ENCODE data around the gene TTC33. TPM values are rescaled to one million over a fixed set of nuclear protein-coding genes. Genes with fewer than 3 reads are reported as not detected.

The TTC33 gene
- total RNA-seq, 1 donor from 2014 or later, result 16.2 TPM

DNA sequence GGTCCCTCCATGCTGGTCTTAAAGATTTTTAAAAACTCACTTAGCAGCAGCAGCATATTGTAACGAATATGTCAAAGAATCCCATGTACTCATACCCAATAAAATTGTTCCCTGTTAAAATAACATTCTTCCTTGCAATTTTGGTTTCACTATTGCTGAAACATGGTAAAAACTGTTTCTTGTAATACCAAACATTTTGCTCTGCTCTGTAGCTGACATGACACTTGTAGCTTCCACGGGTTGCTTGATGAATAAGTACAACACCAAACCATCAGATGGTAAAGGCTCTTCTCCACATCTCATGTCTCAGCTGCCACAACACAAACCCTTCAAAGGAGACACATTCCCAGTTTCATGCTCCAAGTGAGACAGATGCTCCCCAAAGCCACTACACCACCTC, 256.8 kb downstream of the TTC33 start:
- intact Hi-C loops (cut with micrococcal nuclease), result no loop called here

DNA sequence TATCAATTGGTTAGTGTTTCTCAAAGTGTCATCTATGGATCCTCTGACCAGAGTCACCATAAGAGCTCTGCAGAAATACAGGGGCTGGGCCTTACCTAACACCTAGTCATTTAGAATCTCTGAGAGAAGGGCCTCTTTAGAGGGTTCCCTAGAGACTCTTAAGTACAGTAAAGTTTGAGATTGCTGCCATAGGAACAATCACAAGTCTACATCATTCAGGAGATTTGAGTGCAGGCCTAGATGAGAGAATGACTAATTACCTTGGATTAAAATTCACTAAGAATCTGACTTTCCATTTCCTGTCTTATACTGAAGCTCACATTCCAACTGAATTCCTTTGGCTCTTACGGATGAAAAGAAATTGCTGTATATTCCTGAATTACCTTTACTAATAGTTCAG, 258.2 kb downstream of the TTC33 start:
- intact Hi-C loops (cut with micrococcal nuclease), result no loop called here

DNA sequence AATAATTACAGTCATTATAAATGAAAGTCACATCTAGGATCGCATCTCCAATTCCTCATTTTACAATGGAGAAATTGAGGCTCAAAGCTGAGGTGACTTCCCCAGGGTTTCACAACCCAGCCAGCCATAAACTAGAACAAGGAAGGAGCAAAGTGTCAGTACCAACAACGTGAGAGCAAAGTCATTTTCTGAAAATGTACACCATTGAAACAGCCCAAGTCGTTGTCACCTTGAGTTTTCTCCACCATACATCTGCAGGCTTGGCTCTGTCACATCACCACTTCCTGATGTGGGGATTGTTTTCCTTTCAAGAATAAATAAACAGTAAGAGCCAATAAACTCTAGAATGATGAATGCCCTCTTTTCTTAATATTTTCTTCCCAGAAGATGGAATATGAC, 260.5 kb downstream of the TTC33 start:
- intact Hi-C loops (cut with micrococcal nuclease), result no loop called here

DNA sequence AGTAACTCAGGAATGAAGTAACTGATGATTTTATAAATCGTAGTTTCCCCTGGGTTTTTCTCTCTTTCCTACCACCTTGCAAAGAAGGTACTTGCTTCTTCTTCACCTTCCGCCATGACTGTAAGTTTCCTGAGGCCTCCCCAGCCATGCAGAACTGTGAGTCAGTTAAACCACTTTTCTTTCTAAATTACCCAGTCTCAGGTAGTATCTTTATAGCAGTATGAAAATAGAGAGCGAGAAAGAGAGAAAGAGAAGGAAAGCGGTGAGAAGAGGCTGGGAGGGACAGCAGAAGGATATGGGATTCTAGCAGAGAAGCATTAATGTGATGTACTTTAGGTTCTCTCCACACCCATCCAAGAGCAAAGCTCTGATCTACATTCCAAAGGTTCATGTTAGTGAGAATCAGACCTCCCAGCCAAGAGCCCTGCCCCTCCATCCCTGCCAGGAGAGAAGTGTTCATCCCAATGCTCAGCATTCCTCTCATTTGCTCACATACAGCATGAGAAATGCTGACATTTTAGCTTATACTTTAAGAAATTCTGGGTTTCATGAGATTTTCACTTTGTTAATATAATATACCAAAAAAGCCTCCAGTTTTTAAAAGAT, 261.0 kb downstream of the TTC33 start:
- intact Hi-C loops (cut with micrococcal nuclease), result no loop called here

DNA sequence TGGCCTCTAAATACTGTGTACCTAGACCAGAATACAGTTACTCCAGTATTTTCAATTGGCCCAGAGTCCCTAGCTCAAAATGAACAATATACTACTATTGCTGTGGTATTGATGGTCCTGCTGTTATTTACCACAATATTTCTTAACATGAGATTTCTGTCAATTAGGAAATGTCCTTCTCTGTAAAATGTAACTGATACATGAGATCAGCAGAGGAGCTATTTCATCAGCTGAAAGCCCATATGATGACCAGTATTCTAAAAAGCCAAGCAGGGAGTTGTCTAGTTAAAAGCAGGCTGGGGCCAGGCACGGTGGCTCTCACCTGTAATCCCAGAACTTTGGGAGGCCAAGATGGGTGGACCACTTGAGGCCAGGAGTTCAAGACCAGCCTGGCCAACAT, 263.7 kb downstream of the TTC33 start:
- intact Hi-C loops (cut with micrococcal nuclease), result no loop called here

- intact Hi-C loops (cut with micrococcal nuclease), result no loop called here
Measured at GRCh38 chr5:40491644-40492043, 264.1 kb downstream of the TTC33 start.

DNA sequence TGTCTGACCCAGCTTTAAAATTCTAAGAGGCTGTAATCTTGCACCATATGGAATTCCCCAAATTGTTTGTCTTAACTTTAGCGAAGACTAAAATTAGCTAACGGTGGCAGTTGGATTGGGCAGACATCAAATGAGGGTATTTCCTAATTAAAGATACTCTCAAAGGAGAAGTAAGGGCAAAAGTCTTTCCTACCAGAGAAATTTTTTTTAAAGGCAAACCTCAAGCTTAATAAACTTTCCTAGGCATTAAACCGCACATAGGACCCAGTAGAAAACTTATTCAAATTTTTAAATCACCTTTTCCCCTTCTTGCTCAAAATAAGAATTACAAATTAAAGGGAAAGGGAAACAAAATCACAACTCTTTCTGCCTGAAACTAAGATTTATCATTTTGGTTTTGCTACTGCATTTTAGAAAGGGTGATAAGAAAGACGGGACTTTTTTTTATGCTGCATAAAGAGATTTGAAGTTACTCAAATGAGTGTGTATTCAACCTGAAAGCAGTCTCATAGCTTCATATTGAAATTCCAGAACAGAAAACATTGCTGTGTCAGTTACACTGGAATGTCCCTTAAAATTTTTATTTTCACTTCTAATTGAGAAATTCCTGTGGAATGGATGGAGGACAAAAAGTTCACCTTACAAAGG, 265.2 kb downstream of the TTC33 start:
- intact Hi-C loops (cut with micrococcal nuclease), result no loop called here

GRCh38 chr5:40489421-40489820, 266.3 kb downstream of the TTC33 start:
- intact Hi-C loops (cut with micrococcal nuclease), result loop anchor here (5.0 kb wide), 1 partner anchor 248 kb away; no protein-coding TSS in a partner anchor

DNA sequence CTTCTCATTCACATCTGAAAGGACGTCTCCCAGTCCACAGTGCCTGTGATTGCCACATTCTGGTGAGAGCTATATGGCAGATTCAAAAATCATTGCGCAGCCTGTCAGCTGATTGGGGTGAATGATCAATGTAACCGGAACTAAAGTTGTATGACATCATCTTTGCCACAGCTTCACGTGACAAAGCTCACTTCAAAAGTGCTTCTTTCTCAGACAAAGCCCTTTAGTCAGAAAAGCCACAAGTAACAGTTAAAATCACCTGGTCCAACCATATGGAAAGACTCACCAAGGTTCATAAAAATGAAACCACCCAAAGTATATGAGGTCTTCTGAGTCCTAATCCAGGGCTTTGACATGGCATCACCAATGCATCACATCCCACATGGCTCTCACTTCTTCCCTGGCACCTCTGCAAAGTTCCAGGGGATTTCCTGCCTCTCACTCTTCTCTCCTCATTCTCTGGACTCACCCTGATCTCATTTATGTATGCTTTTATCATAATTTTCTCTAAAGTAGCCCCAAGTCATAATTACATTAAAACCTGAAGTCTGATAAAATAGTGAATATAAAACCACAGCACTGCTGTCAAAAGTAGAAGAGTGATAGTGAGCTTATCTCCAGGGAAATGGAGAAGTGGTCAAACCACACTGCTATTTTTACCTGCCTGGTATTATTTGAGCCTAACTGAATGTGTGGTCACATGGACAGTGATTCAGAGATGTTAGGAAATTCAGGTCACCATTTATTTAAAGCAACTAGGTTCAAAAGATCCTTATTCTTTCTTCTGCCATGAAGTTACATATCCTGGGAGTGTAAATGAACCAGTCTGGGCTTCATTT, 269.1 kb downstream of the TTC33 start:
- intact Hi-C loops (cut with micrococcal nuclease), result loop anchor here (1.0 to 5.0 kb wide), 7 partner anchors 16 to 251 kb away; partner anchors contain the start of gene PTGER4

DNA sequence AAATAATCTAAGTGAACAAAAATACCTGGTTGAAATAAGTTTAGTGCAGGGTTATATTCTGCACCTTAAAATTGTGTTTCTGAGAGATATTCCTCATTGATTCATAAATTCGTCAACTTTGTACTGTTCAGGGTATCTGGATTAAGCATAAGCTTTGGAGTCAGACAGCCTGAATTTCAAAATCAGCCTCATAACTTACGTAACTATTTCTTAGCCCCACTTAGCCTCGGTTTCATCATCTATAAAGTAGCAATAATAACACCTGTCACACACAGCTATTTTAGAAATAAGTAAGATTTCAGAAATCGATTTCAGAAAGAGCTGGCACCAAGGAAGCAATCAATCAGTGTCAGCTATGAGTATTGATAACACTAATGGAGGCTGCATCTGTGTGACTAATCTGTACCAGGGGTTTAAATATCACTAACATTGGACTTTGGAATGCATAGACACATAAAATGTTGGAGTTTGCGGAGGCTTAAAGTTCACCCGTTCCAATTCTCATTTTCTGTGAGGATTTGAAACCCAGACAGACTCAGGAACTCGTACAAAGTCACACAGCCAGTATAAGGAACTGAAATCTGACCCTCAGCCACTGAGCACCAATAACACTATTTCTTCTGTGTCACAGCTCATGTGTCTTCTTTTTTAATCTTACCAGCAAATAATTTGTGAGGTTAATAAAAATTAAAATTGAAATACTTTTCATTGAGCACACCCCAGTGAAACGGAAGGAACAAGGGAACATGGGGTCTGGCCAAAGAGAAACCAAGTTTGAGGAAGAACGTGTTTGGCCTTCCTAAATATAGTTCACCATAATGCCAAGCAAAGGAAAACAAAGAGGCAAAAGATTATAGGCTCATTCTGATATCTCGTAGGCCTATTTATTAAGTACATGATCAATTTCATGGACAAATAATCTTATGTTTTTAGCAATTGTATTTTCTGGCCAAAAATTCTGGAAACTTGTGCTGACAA, 270.5 kb downstream of the TTC33 start:
- intact Hi-C loops (cut with micrococcal nuclease), result loop anchor here (5.0 kb wide), 1 partner anchor 252 kb away; no protein-coding TSS in a partner anchor

GRCh38 chr5:40484495-40484894, 271.3 kb downstream of the TTC33 start:
- intact Hi-C loops (cut with micrococcal nuclease), result no loop called here

DNA sequence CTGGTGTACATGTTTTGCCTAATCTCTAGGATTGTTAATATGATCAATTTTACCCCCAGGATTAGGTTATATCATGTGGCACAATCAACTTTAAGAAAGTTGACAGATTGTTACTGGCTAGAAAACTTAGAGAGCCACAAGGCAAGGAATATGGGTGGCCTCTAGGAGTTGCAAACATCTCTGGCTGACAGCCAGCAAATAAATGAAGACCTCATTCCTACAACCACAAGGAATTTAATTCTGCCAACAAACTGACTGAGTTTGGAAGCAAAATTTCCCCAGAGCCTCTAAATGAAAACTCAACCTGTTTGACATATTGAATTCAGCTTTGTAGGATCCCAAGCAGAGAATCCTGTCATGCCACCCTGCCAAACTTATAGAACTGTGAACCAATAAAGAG, 272.4 kb downstream of the TTC33 start:
- intact Hi-C loops (cut with micrococcal nuclease), result no loop called here

- intact Hi-C loops (cut with micrococcal nuclease), result no loop called here
Measured at GRCh38 chr5:40481241-40481640, 274.5 kb downstream of the TTC33 start.

DNA sequence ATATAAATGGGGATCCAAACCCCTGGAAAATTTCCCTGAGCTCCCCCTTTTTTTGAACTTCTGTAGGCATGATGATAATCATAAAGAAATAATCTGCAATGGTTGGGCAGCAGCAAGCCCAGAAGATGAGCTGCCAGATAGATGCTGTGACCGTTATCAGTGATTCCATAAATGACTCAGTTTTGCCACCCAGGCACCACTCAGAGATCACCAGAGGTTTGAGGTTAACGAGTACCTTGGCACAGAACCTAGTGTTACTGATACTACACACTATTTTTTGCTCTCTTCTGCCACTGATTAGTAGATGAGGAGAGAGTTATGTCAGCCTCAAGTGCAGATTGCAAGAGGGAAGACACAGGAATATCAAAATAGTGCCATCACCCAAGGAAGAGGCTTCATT, 275.4 kb downstream of the TTC33 start:
- intact Hi-C loops (cut with micrococcal nuclease), result no loop called here

DNA sequence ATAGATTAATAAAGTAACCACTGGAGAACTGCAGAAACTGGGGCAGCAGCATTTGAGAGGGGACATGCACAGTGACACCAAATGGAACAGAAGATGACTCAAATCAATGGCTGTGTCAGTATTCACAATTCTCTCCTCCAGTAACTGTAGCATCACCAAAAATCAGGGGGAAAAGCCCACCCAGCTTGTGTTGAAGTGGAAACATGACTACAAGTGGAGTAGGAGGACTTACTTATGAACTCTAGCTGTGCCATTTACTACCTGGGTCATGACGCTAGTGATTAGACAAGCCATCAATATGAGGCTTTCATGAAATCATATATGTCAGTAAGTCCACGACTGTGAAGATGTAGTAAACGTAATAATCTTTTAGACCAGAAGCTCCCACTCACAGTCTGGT, 275.8 kb downstream of the TTC33 start:
- intact Hi-C loops (cut with micrococcal nuclease), result no loop called here

GRCh38 chr5:40478766-40479165, 277.0 kb downstream of the TTC33 start:
- intact Hi-C loops (cut with micrococcal nuclease), result no loop called here

DNA sequence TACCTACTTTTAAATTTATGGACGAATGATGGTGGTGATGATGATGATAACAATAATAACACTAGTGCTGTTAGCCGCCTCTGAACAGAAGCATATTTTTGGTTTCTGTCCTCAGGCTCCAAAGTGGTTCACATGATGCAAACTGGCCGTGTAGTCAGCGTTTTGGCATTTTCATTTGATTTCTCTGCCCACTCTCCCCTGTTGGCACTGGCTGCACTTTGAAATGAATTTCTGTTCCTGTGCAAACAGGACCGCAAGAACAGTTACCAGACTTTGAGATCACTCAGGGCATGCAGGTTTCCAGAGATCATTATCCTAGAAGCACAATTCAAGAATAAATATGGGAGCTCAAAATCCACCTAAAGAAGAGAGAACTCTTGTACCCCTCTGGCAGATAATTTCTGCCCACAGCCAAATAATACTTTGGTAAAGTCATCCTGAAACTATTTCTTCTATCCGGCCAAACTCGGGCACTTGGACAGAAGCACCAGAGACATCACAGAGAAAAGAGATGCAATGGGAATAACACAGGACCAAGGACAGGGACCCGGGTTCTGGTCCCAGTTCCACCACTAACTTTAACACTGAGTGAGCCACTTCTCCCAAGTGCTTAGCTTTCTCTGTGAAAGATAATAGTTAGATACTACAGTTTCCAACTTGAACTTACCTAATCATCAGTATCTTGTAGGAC, 277.8 kb downstream of the TTC33 start:
- intact Hi-C loops (cut with micrococcal nuclease), result no loop called here

DNA sequence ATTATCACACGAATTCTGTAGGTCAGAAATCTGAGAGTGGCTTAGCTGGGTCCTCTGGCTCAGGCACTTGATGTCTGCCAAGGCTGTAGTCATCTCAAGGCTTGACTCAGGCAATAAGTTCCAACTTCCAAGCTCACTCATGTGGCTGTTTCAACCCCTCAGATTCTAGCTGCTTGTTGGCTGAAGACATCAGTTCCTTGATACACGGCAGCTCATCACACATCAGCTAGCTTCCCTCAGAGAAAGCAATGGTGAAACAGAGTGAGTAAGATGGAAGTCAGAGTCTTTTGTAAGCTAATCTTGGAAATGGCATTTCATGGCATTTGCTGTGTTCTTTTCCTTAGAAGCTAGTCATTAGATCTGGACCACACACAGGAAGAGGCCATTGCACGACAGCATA, 280.2 kb downstream of the TTC33 start:
- intact Hi-C loops (cut with micrococcal nuclease), result no loop called here

DNA sequence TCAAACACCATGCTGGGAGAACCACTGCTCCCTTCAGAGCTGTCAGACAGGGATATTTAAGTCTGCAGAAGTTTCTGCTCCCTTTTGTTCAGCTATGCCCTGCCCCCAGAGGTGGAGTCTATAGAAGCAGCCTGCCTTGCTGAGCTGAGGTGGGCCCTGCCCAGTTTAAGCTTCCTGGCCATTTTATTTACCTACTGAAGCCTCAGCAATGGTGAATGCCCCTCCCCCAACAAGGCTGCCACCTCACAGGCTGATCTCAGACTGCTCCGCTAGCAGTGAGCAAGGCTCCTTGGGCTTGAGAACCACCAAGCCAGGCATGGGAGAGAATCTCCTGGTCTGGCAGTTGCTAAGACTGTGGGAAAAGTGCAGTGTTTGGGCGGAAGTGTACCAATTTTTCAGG, 281.5 kb downstream of the TTC33 start:
- intact Hi-C loops (cut with micrococcal nuclease), result no loop called here

DNA sequence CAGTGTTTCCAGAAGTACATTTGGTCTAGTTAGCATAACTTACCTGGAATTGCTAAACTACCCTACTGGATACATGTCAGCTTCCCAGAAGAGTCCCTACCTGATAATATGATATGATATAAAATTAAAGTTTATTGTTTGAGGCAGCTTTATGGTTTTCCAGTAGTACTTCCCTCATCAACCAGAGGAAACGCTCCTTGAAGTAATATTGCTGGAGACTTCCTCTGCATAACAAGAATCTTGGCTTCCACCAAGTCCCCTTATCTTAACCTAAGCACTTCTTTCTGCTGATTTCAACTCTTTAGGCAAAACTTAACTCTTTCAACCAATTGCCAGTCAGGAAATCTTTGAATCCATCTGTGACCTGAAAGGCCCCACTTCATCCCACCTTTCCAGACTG, 290.3 kb downstream of the TTC33 start:
- intact Hi-C loops (cut with micrococcal nuclease), result no loop called here

DNA sequence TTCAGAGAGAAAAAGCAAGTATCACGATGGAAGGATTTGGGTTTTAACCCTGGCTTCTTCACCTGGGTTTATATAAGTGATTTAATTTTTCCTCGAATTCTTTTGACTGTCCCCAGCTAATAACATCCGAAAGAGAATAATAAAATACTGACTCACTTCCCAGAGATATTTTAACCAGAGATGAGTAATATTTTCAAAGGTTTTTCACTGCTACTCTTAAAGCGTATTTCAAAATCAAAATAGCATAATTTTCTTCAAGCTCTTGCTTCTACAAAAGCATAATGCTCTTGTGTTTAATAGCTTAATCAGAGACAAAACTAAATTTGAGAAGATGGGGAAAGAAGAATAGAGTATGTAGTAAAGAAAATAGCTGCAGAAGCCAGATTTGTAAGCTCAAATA, 291.2 kb downstream of the TTC33 start:
- intact Hi-C loops (cut with micrococcal nuclease), result no loop called here

All from T-helper 2 cell treated with Interferon-gamma antibody and Interleukin-4, amounts not matched to agents 100 ng/mL and 5 ng/mL, for 36 hours (primary cell).